Measurements from ENCODE around the gene ITGB4.
A peak's percentile ranks its signal among the peaks of the same experiment; 100 is the strongest.
"Not testable (repeated sequence)": the region's sequence is repeated elsewhere in the genome, so short reads cannot be mapped to it uniquely, and the experiment has no call there.

The ITGB4 gene

GRCh38 chr17:75754378-75755204 is 33.3 kb downstream of the ITGB4 start:
- DNase-seq = no peak

- no peak for DNase-seq
These were observed 34.1 kb downstream of the ITGB4 start for GRCh38 chr17:75755205-75755901.

- DNase-seq = no peak
These were observed 34.7 kb downstream of the ITGB4 start for GRCh38 chr17:75755990-75756389.

- DNase-seq = no peak
These were observed 35.3 kb downstream of the ITGB4 start for GRCh38 chr17:75756451-75757085.

- no peak for DNase-seq
These were observed 35.9 kb downstream of the ITGB4 start for GRCh38 chr17:75757086-75757681.

- DNase-seq = no peak
These were observed 37.1 kb downstream of the ITGB4 start for GRCh38 chr17:75758131-75758905.

GRCh38 chr17:75759457-75759856 is 38.2 kb downstream of the ITGB4 start:
- DNase-seq = no peak

- DNase-seq = not testable (repeated sequence)
These were observed 38.9 kb downstream of the ITGB4 start for GRCh38 chr17:75759978-75760640.

GRCh38 chr17:75762513-75763268 is 41.4 kb downstream of the ITGB4 start:
- DNase-seq = no peak

GRCh38 chr17:75763269-75763607 is 42.0 kb downstream of the ITGB4 start:
- no peak for DNase-seq

- no peak for DNase-seq
These were observed 42.6 kb downstream of the ITGB4 start for GRCh38 chr17:75763613-75764416.

GRCh38 chr17:75764417-75764710 is 43.1 kb downstream of the ITGB4 start:
- DNase-seq = no peak

GRCh38 chr17:75764711-75765421 is 43.6 kb downstream of the ITGB4 start, which contains the start of gene GALK1:
Gene GALK1 (minus strand): TSS chr17:75765192. CDS start chr17:75765136, 56 bp downstream.
- peak; percentile 73 for DNase-seq

GRCh38 chr17:75765981-75766380 is 44.7 kb downstream of the ITGB4 start:
- no peak for DNase-seq

- no peak for DNase-seq
These were observed 46.6 kb downstream of the ITGB4 start for GRCh38 chr17:75767881-75768280.

GRCh38 chr17:75769536-75769935 is 48.3 kb downstream of the ITGB4 start:
- no peak for DNase-seq

GRCh38 chr17:75771334-75772281 is 50.3 kb downstream of the ITGB4 start:
- DNase-seq = no peak

GRCh38 chr17:75773121-75773807 is 52.0 kb downstream of the ITGB4 start:
- DNase-seq = no peak

Measured in stimulated activated CD4-positive, alpha-beta T cell treated with anti-CD3 and anti-CD28 coated beads, Interleukin-12 subunit alpha, Interleukin-12 subunit beta, amount 100 ng/mL, for 4 hours (primary cell).